Testis (tissue), 3 donors: ENCODE results near the gene SNTB2. TPM values are rescaled to one million over a fixed set of nuclear protein-coding genes. Genes with fewer than 3 reads are reported as not detected.

Experiments used
- DNase-seq: peaks from one replicate; pipeline ENCODE4 v3.0.0-alpha.2; 2019
- H3K27ac ChIP-seq, 2 donors: fragments of 200-600 bp; sonication (generic); one replicate each; pipeline ENCODE4 v1.5.1; 2019
- H3K27me3 ChIP-seq: fragments of 200-600 bp; sonication (generic); one replicate; pipeline ENCODE4 v1.5.1; 2019
- H3K36me3 ChIP-seq: fragments of 200-600 bp; sonication (generic); one replicate; pipeline ENCODE4 v1.5.1; 2017; ENCODE audit warnings: low read depth; ENCODE audit errors: missing control alignments
- H3K4me1 ChIP-seq: fragments of 200-600 bp; sonication (generic); one replicate; pipeline ENCODE4 v1.5.1; 2019
- H3K4me3 ChIP-seq, 2 donors: fragments of 200-600 bp; sonication (generic); one replicate each; pipeline ENCODE4 v1.5.1; 2017 to 2019
- H3K9me3 ChIP-seq: fragments of 200-600 bp; sonication (generic); one replicate; pipeline ENCODE4 v1.5.1; 2017
- POLR2A ChIP-seq: fragments of 450-650 bp; IDR thresholded peaks from one replicate; pipeline ENCODE4 v1.6.1; 2017; ENCODE audit warnings: antibody characterized with exemption, mild to moderate bottlenecking, moderate library complexity
- WGBS, 2 donors: methylation state at CpG; one replicate each; pipeline ENCODE4 v1.1.5; 2018; 5-methylcytosine and 5-hydroxymethylcytosine counted together
- intact Hi-C: fragments of 100-400 bp; cut with DNase I; formaldehyde crosslinking; loops from one replicate; pipeline ENCODE4 v1.15.1; 2023; ENCODE audit warnings: low total_unique reads
- polyA plus RNA-seq: library from polyadenylated mRNA; stranded (reverse); fragments of 350-450 nt; fragmentation: Illumina TruSeq; extraction: RNeasy Lipid Tissue Mini Kit (QIAGEN cat#74804); gene quantifications from one replicate; pipeline ENCODE4 v1.2.3, GENCODE V29; 2014; ENCODE audit warnings: low read depth, low replicate concordance; ENCODE audit not compliant: insufficient read depth
- total RNA-seq, 2 donors: library from RNA; depleted of rRNA; stranded (reverse); fragments of >200 nt; gene quantifications; one replicate each; pipeline ENCODE4 v1.2.3, GENCODE V29; 2016
- TF ChIP-seq, protein P1 (sequence below), 3 experiments: fragments of 450-650 bp in 2 of 3; fragments of 200-600 bp in 1 of 3; sonication (generic) in 1 of 3; IDR thresholded peaks; one replicate each; pipeline ENCODE4 v1.5.1; 2016 to 2019; ENCODE audit warnings: antibody characterized with exemption in 3 of 3, mild to moderate bottlenecking in 2 of 3, moderate library complexity in 1 of 3

The SNTB2 gene
- total and polyA plus RNA-seq, 3 donors from 2014 or later: 29.2 to 39.3 (median 35.1) TPM

DNA sequence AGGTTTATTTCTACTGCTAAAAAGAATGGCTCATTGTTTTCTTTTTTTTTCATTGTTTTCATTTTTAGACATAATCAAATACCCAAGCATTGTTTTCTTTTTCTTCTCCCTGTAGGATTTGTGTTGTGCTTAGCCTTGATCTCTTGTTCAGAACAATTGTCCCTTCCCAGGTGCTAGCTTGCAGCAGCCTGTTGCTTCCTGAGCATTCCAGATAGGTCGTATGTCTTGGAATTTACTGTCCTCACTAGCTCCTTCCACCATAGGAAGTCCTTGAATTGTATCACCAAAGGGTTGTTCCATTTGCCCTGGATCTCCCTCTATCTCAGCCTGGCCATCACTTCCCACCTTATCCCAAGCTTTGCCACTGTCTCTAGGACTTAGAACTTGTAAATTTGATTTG is 114.2 kb downstream of the SNTB2 start:
- Histone ChIP-seq H3K4me3 (no peak overlapping the region), H3K27ac (no peak overlapping the region), H3K27me3 (no peaks in the 10 kb centered on the region), H3K36me3 (no peaks in the 10 kb centered on the region), H3K4me1 (no peaks in the 10 kb centered on the region), H3K9me3 (no peaks in the 10 kb centered on the region)
- intact Hi-C loops: no loop called here
- WGBS, 2 donors: 48 to 50% methylated on average over 1 of the region's 1 CpG
- TF ChIP-seq, protein P1, sequence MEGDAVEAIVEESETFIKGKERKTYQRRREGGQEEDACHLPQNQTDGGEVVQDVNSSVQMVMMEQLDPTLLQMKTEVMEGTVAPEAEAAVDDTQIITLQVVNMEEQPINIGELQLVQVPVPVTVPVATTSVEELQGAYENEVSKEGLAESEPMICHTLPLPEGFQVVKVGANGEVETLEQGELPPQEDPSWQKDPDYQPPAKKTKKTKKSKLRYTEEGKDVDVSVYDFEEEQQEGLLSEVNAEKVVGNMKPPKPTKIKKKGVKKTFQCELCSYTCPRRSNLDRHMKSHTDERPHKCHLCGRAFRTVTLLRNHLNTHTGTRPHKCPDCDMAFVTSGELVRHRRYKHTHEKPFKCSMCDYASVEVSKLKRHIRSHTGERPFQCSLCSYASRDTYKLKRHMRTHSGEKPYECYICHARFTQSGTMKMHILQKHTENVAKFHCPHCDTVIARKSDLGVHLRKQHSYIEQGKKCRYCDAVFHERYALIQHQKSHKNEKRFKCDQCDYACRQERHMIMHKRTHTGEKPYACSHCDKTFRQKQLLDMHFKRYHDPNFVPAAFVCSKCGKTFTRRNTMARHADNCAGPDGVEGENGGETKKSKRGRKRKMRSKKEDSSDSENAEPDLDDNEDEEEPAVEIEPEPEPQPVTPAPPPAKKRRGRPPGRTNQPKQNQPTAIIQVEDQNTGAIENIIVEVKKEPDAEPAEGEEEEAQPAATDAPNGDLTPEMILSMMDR (IDR thresholded peaks at IDR 0.05): no peak
- no peak for TF ChIP-seq POLR2A
- DNase-seq: no peak

DNA sequence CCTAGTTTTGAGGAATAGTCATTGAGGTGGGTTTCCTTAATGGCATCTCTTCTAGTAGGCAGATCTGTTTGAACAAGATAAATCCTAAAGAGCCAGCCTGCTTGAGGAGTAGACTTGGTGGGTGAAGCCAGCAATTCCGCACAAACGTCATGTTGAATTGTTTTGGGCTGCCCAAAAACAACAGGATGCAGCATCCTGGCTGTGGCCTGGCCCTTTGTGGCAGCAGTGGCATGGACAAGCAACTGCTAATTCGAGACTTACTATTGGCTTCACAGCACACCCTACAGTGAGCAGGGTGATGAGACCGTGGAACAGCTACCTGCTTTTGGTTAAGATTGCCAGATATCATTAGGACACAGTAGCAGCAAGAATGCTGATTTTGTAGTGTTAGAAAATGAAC is 114.9 kb downstream of the SNTB2 start:
- 76 to 91% methylated on average over 4 of the region's 4 CpGs for WGBS, 2 donors
- Histone ChIP-seq H3K27ac (no peak overlapping the region), H3K9me3 (no peaks in the 10 kb centered on the region), H3K36me3 (no peaks in the 10 kb centered on the region), H3K27me3 (no peaks in the 10 kb centered on the region), H3K4me3 (no peak overlapping the region), H3K4me1 (no peaks in the 10 kb centered on the region)
- intact Hi-C loops: no loop called here
- no peak for DNase-seq
- TF ChIP-seq POLR2A: no peak
- TF ChIP-seq, protein P1 (IDR thresholded peaks at IDR 0.05): no peak

DNA sequence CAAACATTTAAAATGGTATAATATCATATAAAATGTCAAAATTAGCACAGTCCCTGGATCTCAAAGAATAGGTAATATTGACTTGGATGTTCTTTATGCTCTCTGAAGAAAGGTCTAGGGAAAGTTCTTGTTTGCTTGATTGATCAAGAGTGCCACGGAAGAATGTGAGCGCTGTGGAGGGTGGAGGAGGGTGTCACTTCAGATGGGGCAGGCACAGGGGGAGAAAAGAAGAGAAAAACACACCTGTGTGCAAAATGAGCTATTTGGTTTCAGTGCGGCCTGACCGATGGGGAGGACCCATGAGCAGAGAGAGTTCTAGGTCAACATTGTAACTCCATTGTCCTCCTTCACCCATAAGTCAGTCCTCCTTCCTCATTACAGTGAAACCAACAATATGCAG is 115.3 kb downstream of the SNTB2 start:
- no peaks in the 10 kb centered on the region for H3K9me3 ChIP-seq
- TF ChIP-seq, protein P1 (IDR thresholded peaks at IDR 0.05): no peak
- no peak for TF ChIP-seq POLR2A
- H3K4me1 ChIP-seq: no peaks in the 10 kb centered on the region
- no peak for DNase-seq
- no peaks in the 10 kb centered on the region for H3K36me3 ChIP-seq
- H3K27ac ChIP-seq: no peak overlapping the region
- intact Hi-C loops: no loop called here
- H3K27me3 ChIP-seq: no peaks in the 10 kb centered on the region
- no peak overlapping the region for H3K4me3 ChIP-seq
- 93 to 95% methylated on average over 4 of the region's 4 CpGs for WGBS, 2 donors

DNA sequence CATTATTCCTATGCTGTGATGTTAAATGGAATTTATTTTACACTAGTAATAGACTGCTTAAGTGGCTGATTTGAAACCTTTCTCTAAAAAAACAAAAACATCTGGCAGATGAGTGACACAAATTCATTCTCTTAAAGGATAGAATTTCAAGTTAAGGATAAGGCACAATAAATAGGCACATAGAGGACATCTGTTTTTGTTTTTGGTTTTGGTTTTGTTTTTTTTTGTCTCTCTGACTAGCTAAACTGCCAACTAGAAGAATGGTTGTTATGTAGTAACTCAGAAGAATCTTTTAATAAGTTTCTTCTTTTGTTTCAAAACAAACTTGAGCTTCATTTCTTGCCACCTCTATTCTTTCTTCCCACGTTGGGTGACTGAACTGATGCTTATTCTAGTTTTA is 119.1 kb downstream of the SNTB2 start:
- 63 to 81% methylated on average over 1 of the region's 1 CpG for WGBS, 2 donors
- Histone ChIP-seq H3K4me3 (no peak overlapping the region), H3K36me3 (no peaks in the 10 kb centered on the region), H3K9me3 (no peaks in the 10 kb centered on the region), H3K27ac (no peak overlapping the region), H3K4me1 (no peaks in the 10 kb centered on the region), H3K27me3 (no peaks in the 10 kb centered on the region)
- DNase-seq: no peak
- intact Hi-C loops: no loop called here
- TF ChIP-seq POLR2A: no peak
- TF ChIP-seq, protein P1 (IDR thresholded peaks at IDR 0.05): no peak

DNA sequence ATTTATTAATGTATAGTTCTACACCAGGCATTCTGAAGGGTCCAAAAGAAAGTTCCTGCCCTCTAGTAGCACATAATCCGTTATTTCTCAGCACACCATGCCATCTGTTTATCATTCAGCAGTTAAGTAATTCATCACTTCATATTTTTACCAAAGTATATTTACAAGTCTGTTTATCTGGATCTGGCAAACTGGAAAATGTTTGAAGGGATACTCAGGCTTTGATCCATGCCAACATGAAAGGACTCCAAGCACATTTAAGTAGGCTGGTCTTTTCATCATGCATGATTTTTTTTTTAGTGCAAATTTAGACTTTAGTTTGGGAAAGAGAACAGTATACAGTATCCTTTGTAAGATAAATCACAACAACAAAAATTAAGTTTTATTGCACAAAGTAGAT is 120.1 kb downstream of the SNTB2 start:
- H3K4me1 ChIP-seq: peaks cover 1% of the 10 kb centered on the region

More for the DNA sequence above, 120.1 kb downstream of the SNTB2 start:
- Histone ChIP-seq H3K27me3 (no peaks in the 10 kb centered on the region), H3K4me3 (no peak overlapping the region), H3K36me3 (no peaks in the 10 kb centered on the region), H3K9me3 (no peaks in the 10 kb centered on the region), H3K27ac (no peak overlapping the region)
- no peak for DNase-seq
- intact Hi-C loops: no loop called here
- 88 to 89% methylated on average over 1 of the region's 1 CpG for WGBS, 2 donors
- no peak for TF ChIP-seq POLR2A
- TF ChIP-seq, protein P1 (IDR thresholded peaks at IDR 0.05): no peak
